Fibroblast of mammary gland (primary cell): ENCODE measurements around the gene TBC1D22A.

ENCODE experiments used
- DNase-seq: peaks from one replicate; pipeline ENCODE4 v3.0.0-alpha.2; 2010; ENCODE audit warnings: low read depth
- H3K4me3 ChIP-seq: 2 replicates; pipeline ENCODE4 v1.5.1; 2011; ENCODE audit warnings: low read depth, mild to moderate bottlenecking, low read length, moderate library complexity; ENCODE audit not compliant: control insufficient read depth
- TF ChIP-seq, protein P1 (sequence below): conservative IDR thresholded peaks from 2 replicates; pipeline ENCODE4 v1.5.1; 2011; ENCODE audit warnings: low read depth, low read length, inconsistent platforms; ENCODE audit not compliant: control insufficient read depth, insufficient read depth

TBC1D22A gene

DNA sequence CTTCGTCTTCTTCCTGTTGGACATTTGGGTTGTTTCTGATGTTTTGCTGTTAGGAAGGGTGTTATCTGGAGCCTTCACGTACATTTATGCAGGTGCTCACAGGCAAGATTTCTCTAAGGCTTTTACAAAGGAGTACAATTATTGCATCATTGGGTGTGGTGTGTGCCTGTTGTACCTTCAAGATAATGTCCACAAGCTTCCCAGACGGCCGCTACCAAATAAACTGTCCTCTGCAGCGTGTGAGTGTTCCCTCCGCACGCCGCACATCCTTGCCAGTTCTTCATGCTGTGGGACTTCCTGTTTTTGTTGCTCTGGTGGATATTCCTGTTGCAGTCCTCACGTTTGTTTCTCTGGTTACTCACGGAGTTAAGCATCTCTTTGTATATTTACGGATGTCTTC is 133.3 kb downstream of the TBC1D22A start:
- H3K4me3 ChIP-seq, result no peak overlapping the region
- TF ChIP-seq, protein P1, sequence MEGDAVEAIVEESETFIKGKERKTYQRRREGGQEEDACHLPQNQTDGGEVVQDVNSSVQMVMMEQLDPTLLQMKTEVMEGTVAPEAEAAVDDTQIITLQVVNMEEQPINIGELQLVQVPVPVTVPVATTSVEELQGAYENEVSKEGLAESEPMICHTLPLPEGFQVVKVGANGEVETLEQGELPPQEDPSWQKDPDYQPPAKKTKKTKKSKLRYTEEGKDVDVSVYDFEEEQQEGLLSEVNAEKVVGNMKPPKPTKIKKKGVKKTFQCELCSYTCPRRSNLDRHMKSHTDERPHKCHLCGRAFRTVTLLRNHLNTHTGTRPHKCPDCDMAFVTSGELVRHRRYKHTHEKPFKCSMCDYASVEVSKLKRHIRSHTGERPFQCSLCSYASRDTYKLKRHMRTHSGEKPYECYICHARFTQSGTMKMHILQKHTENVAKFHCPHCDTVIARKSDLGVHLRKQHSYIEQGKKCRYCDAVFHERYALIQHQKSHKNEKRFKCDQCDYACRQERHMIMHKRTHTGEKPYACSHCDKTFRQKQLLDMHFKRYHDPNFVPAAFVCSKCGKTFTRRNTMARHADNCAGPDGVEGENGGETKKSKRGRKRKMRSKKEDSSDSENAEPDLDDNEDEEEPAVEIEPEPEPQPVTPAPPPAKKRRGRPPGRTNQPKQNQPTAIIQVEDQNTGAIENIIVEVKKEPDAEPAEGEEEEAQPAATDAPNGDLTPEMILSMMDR, result no peak
- no peak for DNase-seq

DNA sequence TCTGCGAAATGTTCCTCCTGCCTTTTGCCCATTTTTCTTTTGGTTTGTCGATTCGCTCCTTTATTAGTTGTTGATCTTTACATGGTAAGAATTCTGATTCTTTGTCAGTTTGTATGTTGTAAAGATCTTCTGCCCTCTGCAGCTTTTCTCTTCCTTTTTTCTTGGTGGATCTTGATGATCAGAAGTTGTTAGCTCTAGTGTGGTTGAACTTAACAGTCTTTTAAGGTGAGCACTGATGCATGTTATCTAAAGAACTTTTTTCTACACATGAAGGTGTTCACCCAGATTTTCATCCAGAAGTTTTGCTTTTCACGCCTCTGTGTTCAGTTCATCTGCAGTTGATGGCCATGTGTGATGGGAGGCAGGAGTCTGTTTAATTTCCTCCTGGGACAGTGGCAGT is 133.7 kb downstream of the TBC1D22A start:
- H3K4me3 ChIP-seq, result no peak overlapping the region
- TF ChIP-seq, protein P1, result no peak
- no peak for DNase-seq

DNA sequence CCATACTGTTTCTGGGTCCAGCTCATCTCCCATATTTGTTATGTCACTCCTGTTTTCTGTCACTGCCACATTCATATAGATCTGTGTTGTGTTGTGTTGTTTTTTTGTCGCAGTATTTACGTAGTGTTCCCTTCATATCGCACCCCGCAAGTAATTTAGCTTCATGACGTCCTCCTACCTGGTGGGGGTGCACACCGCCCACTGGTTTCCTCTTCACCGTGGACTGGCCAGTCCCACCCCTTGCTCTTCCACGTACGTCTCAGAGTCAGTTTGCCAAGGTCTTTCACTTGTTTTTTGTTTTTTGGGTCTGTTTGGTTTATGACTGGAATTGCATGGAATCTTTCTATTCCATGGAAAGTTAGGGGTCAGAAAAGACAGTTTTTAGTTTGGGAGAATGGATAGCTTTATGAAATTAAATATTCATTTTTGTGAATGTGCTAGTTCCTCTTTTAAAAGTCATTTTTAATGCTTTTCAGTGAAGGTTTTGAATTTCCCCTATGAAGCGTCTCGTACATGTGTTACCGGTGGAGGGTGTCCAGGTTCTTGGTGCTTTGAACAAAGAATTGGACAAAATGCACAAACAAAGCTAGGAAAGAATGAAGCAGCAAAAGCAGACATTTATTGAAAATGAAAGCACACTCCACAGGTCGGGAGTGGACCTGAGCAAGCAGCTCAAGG is 134.3 kb downstream of the TBC1D22A start:
- no peak for DNase-seq
- no peak overlapping the region for H3K4me3 ChIP-seq
- TF ChIP-seq, protein P1, result no peak

DNA sequence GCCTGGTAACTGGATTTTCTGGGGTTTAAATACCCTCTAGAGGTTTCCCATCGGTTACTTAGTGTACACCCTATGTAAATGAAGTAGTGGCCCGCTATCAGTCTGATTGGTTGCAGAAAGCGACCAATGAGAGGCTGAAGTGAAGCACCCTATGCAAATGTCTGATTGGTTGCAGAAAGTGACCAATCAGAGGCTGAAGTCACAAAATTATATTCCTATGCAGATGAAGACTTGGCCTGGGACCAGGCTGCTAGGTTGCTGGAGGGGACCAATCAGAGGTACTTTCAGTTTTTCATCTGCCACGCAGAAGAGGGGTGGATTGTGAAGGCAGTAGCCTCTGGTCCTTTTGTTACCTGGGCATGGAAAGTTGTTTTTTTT is 134.8 kb downstream of the TBC1D22A start:
- TF ChIP-seq, protein P1, result no peak
- no peak overlapping the region for H3K4me3 ChIP-seq
- peak; percentile 13 for DNase-seq

DNA sequence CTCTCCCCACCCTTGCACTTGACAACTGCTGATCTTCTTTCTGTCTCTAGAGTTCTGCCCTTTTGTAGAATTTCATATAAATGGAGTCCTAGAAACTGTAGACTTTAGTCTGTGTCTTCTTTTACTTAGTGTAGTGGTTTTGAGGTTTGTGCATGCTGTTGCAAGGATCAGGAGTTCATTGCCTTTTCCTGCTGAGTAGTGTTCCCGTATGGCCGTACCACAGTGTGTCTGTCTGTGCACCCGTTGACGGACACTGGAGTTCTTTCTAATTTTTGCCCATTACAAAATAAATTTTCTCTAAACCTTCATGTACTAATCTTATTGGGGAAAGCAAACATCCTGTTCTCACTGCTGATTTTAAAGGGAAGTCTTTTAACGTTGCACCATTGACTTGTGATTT is 138.1 kb downstream of the TBC1D22A start:
- TF ChIP-seq, protein P1, result no peak
- no peak overlapping the region for H3K4me3 ChIP-seq
- DNase-seq, result no peak

DNA sequence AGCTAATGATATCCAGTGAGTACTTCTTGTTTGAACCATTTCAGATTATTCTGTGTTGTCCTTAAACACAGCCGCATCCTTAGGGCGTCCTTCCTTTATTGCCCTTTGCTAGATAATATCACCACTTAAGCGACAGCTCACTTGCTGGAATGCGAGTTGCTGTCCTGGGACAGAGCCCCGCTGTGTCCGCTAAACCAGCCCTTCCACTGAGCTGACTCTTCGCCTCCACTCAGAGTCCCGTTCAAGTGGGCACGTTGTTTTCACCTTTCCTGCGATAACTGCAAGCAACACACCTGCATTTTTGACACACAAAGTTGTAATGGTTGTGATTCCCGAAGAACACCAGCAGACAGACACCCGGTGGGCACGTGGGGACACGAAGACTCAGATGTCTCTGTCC is 140.0 kb downstream of the TBC1D22A start:
- no peak overlapping the region for H3K4me3 ChIP-seq
- DNase-seq, result no peak
- TF ChIP-seq, protein P1, result no peak
